Spinal cord (tissue), 4 donors: ENCODE results near the gene HLTF. TPM values are rescaled to one million over a fixed set of nuclear protein-coding genes. Genes with fewer than 3 reads are reported as not detected.

ENCODE experiments used
- polyA plus RNA-seq, 2 donors: library from polyadenylated mRNA; unstranded; fragments of 120-200 nt; gene quantifications; one replicate each; pipeline ENCODE4 v1.2.1, GENCODE V29; 2013; ENCODE audit not compliant: insufficient read length in 2 of 2
- small RNA-seq: library from RNA; depleted of rRNA; stranded (forward); fragments of <200 nt; gene quantifications from one replicate; pipeline ENCODE3, GENCODE V24; 2014; ENCODE audit warnings: low replicate concordance
- total RNA-seq, 2 donors: library from RNA; depleted of rRNA in 1 of 2; stranded (reverse); fragments of 120-200 nt in 1 of 2; fragments of >200 nt in 1 of 2; gene quantifications; one replicate each; pipeline versions ENCODE4 v1.2.3 to v1.2.4, GENCODE V29; 2013 to 2014

The HLTF gene
- total and polyA plus RNA-seq, 4 donors: 35.6 to 87.7 (median 56.1) TPM

Small RNAs within 50 kb of the gene (small RNA-seq; reads per million reads assigned to genes)
- gene RF00019: not detected

Other genes starting within 250 kb of the HLTF start
- gene CPA3, start 221.2 kb downstream of the HLTF start, total RNA-seq: 1 to 10 TPM; 2.6 to 4.5 TPM
- gene CPA3, start 221.2 kb downstream of the HLTF start, polyA plus RNA-seq: under 1 TPM in 1 of 2 donors, not detected in 1; 0.89 TPM
- 10 to 100 TPM; 27.1 to 53.4 TPM for gene GYG1, start 95.0 kb downstream of the HLTF start, total RNA-seq
- gene GYG1, start 95.0 kb downstream of the HLTF start, polyA plus RNA-seq: 10 to 100 TPM; 48.9 to 54.3 TPM
- 10 to 100 TPM; 22.9 to 28.1 TPM for gene HPS3, start 43.1 kb upstream of the HLTF start, total RNA-seq
- 10 to 100 TPM; 21.6 to 28.5 TPM for gene HPS3, start 43.1 kb upstream of the HLTF start, polyA plus RNA-seq
- gene CP, start 135.3 kb upstream of the HLTF start, total RNA-seq: 10 to 100 TPM in 1 of 2 donors, 1 to 10 TPM in 1; 1.7 to 48.7 TPM
- gene CP, start 135.3 kb upstream of the HLTF start, polyA plus RNA-seq: 1 to 10 TPM in 1 of 2 donors, under 1 TPM in 1; 0.93 to 1.3 TPM
- 10 to 100 TPM; 12.4 to 17.1 TPM for gene TM4SF18, start 247.1 kb upstream of the HLTF start, total RNA-seq
- 1 to 10 TPM; 8.1 to 9.8 TPM for gene TM4SF18, start 247.1 kb upstream of the HLTF start, polyA plus RNA-seq